ENCODE measurements around the gene PLSCR4. TPM values are rescaled to one million over a fixed set of nuclear protein-coding genes. Genes with fewer than 3 reads are reported as not detected.

Gene PLSCR4
- total and polyA plus RNA-seq, 2 donors (not counting 3 experiments of a cell fraction or from before 2014, with no cell fraction given), result 81.5 to 91.7 TPM

- H3K27ac ChIP-seq (ENCODE audit: insufficient read depth, low read depth, low read length), result no peak overlapping the region
- no peak overlapping the region for H3K4me2 ChIP-seq (ENCODE audit: insufficient read depth, low read length)
- DNase-seq (ENCODE audit: low read depth, low spot score) (no peak), FAIRE-seq (no peak)
- dilution Hi-C loops (cut with MboI; ENCODE audit: extremely low pct_ligation_motif_present, low sequenced_read_pairs) (no loop called here), intact Hi-C loops (cut with micrococcal nuclease) (loop anchor here (10.0 kb wide), 1 partner anchor 450 kb away; no protein-coding TSS in a partner anchor)
- POLR2A ChIA-PET, result no interaction called here
- no peaks in the 10 kb centered on the region for H3K27me3 ChIP-seq (ENCODE audit: control insufficient read depth in 2 of 2, insufficient read depth in 2 of 2, low read length in 2 of 2)
- no peaks in the 10 kb centered on the region for H3K79me2 ChIP-seq (ENCODE audit: control insufficient read depth, insufficient read depth, low read length)
- no peaks in the 10 kb centered on the region for H3K9me3 ChIP-seq (replicated peaks; ENCODE audit: control insufficient read depth, insufficient read depth, low read length)
- peaks cover 8% of the 10 kb centered on the region for H3K4me1 ChIP-seq (ENCODE audit: control insufficient read depth, extremely low read depth, insufficient read depth, low read length)
- no peak overlapping the region for H2AFZ ChIP-seq (ENCODE audit: low read depth, low read length)
- H3K9ac ChIP-seq (replicated peaks; ENCODE audit: extremely low read depth, insufficient read depth, low read length), result no peak overlapping the region
- no peaks in the 10 kb centered on the region for H4K20me1 ChIP-seq (replicated peaks; ENCODE audit: control insufficient read depth, extremely low read depth, insufficient read depth, low read length)
- H3K9me1 ChIP-seq (replicated peaks; ENCODE audit: control insufficient read depth, extremely low read depth, insufficient read depth, low read length), result no peaks in the 10 kb centered on the region
- peaks cover 0 to 8% of the 10 kb centered on the region in 2 experiments for H3K36me3 ChIP-seq (ENCODE audit: control insufficient read depth in 2 of 2, extremely low read depth in 1 of 2, insufficient read depth in 2 of 2, low read length in 2 of 2)
- CTCF ChIA-PET, result interaction anchor here (0.9 to 3.3 kb wide), 10 partner anchors 18 to 408 kb away, joined by 3 to 38 read pairs (median 3); partner anchors contain the start of gene PLOD2
- H3K4me3 ChIP-seq (replicated peaks in 1 of 3; ENCODE audit: insufficient read depth in 1 of 3, low read depth in 1 of 3, low read length in 3 of 3), result no peak overlapping the region
- no TSS peak for BruUV-seq (replicated peaks)
- TF ChIP-seq POLR2A (IDR thresholded peaks at IDR 0.05; ENCODE audit: low read depth, low read length) (no peak), FOS (IDR thresholded peaks at IDR 0.05; ENCODE audit: borderline replicate concordance, insufficient read depth, low read length) (peak; percentile 47), EZH2 (IDR thresholded peaks at IDR 0.05; ENCODE audit: borderline replicate concordance, low read depth, low read length, severe bottlenecking) (no peak), GATA2 (IDR thresholded peaks at IDR 0.05; ENCODE audit: insufficient read depth, insufficient read length, low read depth, low read length) (no peak)
Observed at GRCh38 chr3:146184241-146185015, 66.5 kb downstream of the PLSCR4 start.

GRCh38 chr3:146181216-146181615 is 69.7 kb downstream of the PLSCR4 start:
- DNase-seq (ENCODE audit: low read depth, low spot score), result no peak
- no peak for FAIRE-seq
- ChIA-PET POLR2A (no interaction called here), CTCF (interaction anchor here (1.2 to 1.5 kb wide), 2 partner anchors 8 to 10 kb away, joined by 3 read pairs; no protein-coding TSS in a partner anchor)
- H3K4me2 ChIP-seq (ENCODE audit: insufficient read depth, low read length), result no peak overlapping the region
- no TSS peak for BruUV-seq (replicated peaks)
- H3K9me1 ChIP-seq (replicated peaks; ENCODE audit: control insufficient read depth, extremely low read depth, insufficient read depth, low read length), result no peaks in the 10 kb centered on the region
- peaks cover 0 to 4% of the 10 kb centered on the region in 2 experiments for H3K36me3 ChIP-seq (ENCODE audit: control insufficient read depth in 2 of 2, extremely low read depth in 1 of 2, insufficient read depth in 2 of 2, low read length in 2 of 2)
- no peak overlapping the region for H2AFZ ChIP-seq (ENCODE audit: low read depth, low read length)
- TF ChIP-seq MYC (IDR thresholded peaks at IDR 0.05; ENCODE audit: low read depth, low read length) (no peak), POLR2AphosphoS5 (IDR thresholded peaks at IDR 0.05; ENCODE audit: insufficient read depth, low read depth, low read length) (no peak), EZH2 (IDR thresholded peaks at IDR 0.05; ENCODE audit: borderline replicate concordance, low read depth, low read length, severe bottlenecking) (no peak), JUN (IDR thresholded peaks at IDR 0.05; ENCODE audit: borderline replicate concordance, insufficient read depth, insufficient read length, low read depth) (no peak), POLR2A (IDR thresholded peaks at IDR 0.05; ENCODE audit: low read depth, low read length) (no peak), GATA2 (IDR thresholded peaks at IDR 0.05; ENCODE audit: insufficient read depth, insufficient read length, low read depth, low read length) (no peak), CTCF (IDR thresholded peaks at IDR 0.05; ENCODE audit: extremely low read depth in 1 of 2, insufficient read depth in 1 of 2, low read depth in 1 of 2, low read length in 2 of 2) (no peak), FOS (IDR thresholded peaks at IDR 0.05; ENCODE audit: borderline replicate concordance, insufficient read depth, low read length) (no peak)
- TF ChIP-seq, protein P1, sequence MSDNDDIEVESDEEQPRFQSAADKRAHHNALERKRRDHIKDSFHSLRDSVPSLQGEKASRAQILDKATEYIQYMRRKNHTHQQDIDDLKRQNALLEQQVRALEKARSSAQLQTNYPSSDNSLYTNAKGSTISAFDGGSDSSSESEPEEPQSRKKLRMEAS (IDR thresholded peaks at IDR 0.05; ENCODE audit: insufficient read depth, insufficient read length), result no peak
- no peak overlapping the region for H3K9ac ChIP-seq (replicated peaks; ENCODE audit: extremely low read depth, insufficient read depth, low read length)
- H3K9me3 ChIP-seq (replicated peaks; ENCODE audit: control insufficient read depth, insufficient read depth, low read length), result no peaks in the 10 kb centered on the region
- H4K20me1 ChIP-seq (replicated peaks; ENCODE audit: control insufficient read depth, extremely low read depth, insufficient read depth, low read length), result no peaks in the 10 kb centered on the region
- H3K27ac ChIP-seq (ENCODE audit: insufficient read depth, low read depth, low read length), result no peak overlapping the region
- intact Hi-C loops (cut with micrococcal nuclease) (loop anchor here (10.0 kb wide), 1 partner anchor 454 kb away; no protein-coding TSS in a partner anchor), dilution Hi-C loops (cut with MboI; ENCODE audit: extremely low pct_ligation_motif_present, low sequenced_read_pairs) (no loop called here)
- peaks cover 39% of the 10 kb centered on the region for H3K4me1 ChIP-seq (ENCODE audit: control insufficient read depth, extremely low read depth, insufficient read depth, low read length)
- no peak overlapping the region for H3K4me3 ChIP-seq (replicated peaks in 1 of 3; ENCODE audit: insufficient read depth in 1 of 3, low read depth in 1 of 3, low read length in 3 of 3)
- H3K27me3 ChIP-seq (ENCODE audit: control insufficient read depth in 2 of 2, insufficient read depth in 2 of 2, low read length in 2 of 2), result no peaks in the 10 kb centered on the region
- H3K79me2 ChIP-seq (ENCODE audit: control insufficient read depth, insufficient read depth, low read length), result no peaks in the 10 kb centered on the region
